ENCODE results near the gene RYR3. TPM values are rescaled to one million over a fixed set of nuclear protein-coding genes. Genes with fewer than 3 reads are reported as not detected.

Gene RYR3
- total RNA-seq, 1 experiment from 2014 or later, result not detected

DNA sequence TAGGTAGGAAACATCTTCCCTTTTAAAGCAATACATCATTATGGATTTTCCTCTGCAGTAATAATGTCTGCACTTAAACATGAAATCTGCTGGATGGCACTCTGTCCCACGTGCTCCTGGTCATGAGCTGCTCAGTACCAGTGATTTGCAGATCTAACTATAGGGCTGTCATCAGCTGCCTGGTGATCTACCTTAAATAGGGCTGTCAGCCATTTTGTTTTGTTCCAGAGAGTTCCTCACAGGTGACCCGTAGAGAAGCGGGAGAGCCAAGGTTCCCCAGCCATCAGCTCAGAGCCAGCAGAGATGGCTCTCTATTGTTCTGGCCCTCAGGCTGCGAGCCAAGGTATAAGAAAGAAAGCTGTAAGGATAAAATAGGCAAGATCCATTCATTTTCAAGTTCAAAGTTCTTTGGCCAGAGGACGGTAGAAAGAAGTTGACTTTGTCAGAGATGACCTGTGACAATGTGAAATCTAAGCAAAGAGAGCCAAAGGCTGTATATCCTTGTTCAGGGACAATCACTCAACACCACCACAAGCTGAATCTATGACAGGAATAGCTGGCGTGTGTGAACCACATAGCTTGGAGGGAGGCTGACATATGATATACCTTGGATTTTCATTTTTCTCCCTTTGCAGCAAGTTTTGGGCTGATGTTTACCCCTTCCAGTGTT lies 156.5 kb downstream of the RYR3 start:
- intact Hi-C loops (cut with micrococcal nuclease), result no loop called here
- TF ChIP-seq EZH2 (IDR thresholded peaks at IDR 0.05; ENCODE audit: low read length, unreplicated experiment) (no peak), EZH2phosphoT487 (IDR thresholded peaks at IDR 0.05; ENCODE audit: borderline replicate concordance, low read length) (no peak)
- TF ChIP-seq, protein P1, sequence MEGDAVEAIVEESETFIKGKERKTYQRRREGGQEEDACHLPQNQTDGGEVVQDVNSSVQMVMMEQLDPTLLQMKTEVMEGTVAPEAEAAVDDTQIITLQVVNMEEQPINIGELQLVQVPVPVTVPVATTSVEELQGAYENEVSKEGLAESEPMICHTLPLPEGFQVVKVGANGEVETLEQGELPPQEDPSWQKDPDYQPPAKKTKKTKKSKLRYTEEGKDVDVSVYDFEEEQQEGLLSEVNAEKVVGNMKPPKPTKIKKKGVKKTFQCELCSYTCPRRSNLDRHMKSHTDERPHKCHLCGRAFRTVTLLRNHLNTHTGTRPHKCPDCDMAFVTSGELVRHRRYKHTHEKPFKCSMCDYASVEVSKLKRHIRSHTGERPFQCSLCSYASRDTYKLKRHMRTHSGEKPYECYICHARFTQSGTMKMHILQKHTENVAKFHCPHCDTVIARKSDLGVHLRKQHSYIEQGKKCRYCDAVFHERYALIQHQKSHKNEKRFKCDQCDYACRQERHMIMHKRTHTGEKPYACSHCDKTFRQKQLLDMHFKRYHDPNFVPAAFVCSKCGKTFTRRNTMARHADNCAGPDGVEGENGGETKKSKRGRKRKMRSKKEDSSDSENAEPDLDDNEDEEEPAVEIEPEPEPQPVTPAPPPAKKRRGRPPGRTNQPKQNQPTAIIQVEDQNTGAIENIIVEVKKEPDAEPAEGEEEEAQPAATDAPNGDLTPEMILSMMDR (conservative IDR thresholded peaks at IDR 0.05; ENCODE audit: low read depth, low read length), result no peak
- Histone ChIP-seq H2AFZ (ENCODE audit: low read length) (no peak overlapping the region), H3K36me3 (ENCODE audit: low read depth, low read length) (no peaks in the 10 kb centered on the region), H3K27me3 (ENCODE audit: low read length) (peaks cover 45% of the 10 kb centered on the region), H3K9ac (ENCODE audit: low read length) (no peak overlapping the region), H3K79me2 (ENCODE audit: low read length) (no peaks in the 10 kb centered on the region), H3F3A (ENCODE audit: low read length, unreplicated experiment) (no peaks in the 10 kb centered on the region), H3K4me2 (ENCODE audit: low read length) (no peak overlapping the region), H3K4me1 (ENCODE audit: insufficient read depth, low read length) (no peaks in the 10 kb centered on the region), H3K9me3 (ENCODE audit: low read length) (no peaks in the 10 kb centered on the region), H3K4me3 (ENCODE audit: low read length) (no peak overlapping the region), H3K27ac (ENCODE audit: low read length) (no peak overlapping the region), H4K20me1 (ENCODE audit: low read length) (no peaks in the 10 kb centered on the region), H3K9me2 (replicated peaks; ENCODE audit: low read length) (no peaks in the 10 kb centered on the region)
- ATAC-seq (no peak), DNase-seq (no peak)
- no TSS peak for BruUV-seq (replicated peaks)
- CTCF ChIA-PET, result no interaction called here
- POLR2A ChIA-PET (ENCODE audit: unreplicated experiment), result no interaction called here

DNA sequence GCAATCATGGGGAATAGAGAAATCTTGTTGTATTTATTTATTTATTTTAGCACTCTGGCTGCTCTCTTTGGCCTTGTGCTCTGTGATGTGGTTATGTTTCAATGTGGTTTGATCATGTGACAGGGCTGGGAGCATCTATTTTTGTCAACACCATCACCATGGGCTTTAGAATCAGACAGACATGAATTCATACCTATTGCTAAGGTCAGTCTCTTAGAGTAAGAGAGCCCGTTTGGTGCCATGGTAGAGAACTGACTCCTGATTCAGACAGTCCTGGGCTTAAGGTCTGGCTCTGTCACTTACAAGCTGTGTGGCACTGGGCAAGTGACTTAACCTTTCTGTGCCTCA lies 157.0 kb downstream of the RYR3 start:
- no peaks in the 10 kb centered on the region for H3K4me1 ChIP-seq (ENCODE audit: insufficient read depth, low read length)
- POLR2A ChIA-PET (ENCODE audit: unreplicated experiment), result no interaction called here
- intact Hi-C loops (cut with micrococcal nuclease), result no loop called here

GRCh38 chr15:33468740-33469139 lies 158.0 kb downstream of the RYR3 start:
- no TSS peak for BruUV-seq (replicated peaks)
- CTCF ChIA-PET, result no interaction called here

More for the DNA sequence above, 157.0 kb downstream of the RYR3 start:
- CTCF ChIA-PET, result no interaction called here
- ATAC-seq (no peak), DNase-seq (no peak)
- Histone ChIP-seq H3K9ac (ENCODE audit: low read length) (no peak overlapping the region), H3K9me2 (replicated peaks; ENCODE audit: low read length) (no peaks in the 10 kb centered on the region), H3K4me2 (ENCODE audit: low read length) (no peak overlapping the region), H2AFZ (ENCODE audit: low read length) (no peak overlapping the region), H3K27ac (ENCODE audit: low read length) (no peak overlapping the region), H3F3A (ENCODE audit: low read length, unreplicated experiment) (no peaks in the 10 kb centered on the region), H3K4me3 (ENCODE audit: low read length) (no peak overlapping the region), H3K9me3 (ENCODE audit: low read length) (no peaks in the 10 kb centered on the region), H3K79me2 (ENCODE audit: low read length) (no peaks in the 10 kb centered on the region), H3K27me3 (ENCODE audit: low read length) (peaks cover 50% of the 10 kb centered on the region), H3K36me3 (ENCODE audit: low read depth, low read length) (no peaks in the 10 kb centered on the region), H4K20me1 (ENCODE audit: low read length) (no peaks in the 10 kb centered on the region)
- BruUV-seq (replicated peaks), result no TSS peak
- no peak for TF ChIP-seq EZH2phosphoT487 (IDR thresholded peaks at IDR 0.05; ENCODE audit: borderline replicate concordance, low read length)
- TF ChIP-seq EZH2 (IDR thresholded peaks at IDR 0.05; ENCODE audit: low read length, unreplicated experiment), result no peak
- TF ChIP-seq, protein P1 (conservative IDR thresholded peaks at IDR 0.05; ENCODE audit: low read depth, low read length), result no peak

More at GRCh38 chr15:33468740-33469139, 158.0 kb downstream of the RYR3 start:
- H3K4me2 ChIP-seq (ENCODE audit: low read length), result no peak overlapping the region
- no peak for DNase-seq
- peaks cover 59% of the 10 kb centered on the region for H3K27me3 ChIP-seq (ENCODE audit: low read length)
- POLR2A ChIA-PET (ENCODE audit: unreplicated experiment), result no interaction called here
- H3K9me3 ChIP-seq (ENCODE audit: low read length), result no peaks in the 10 kb centered on the region
- no peak overlapping the region for H3K27ac ChIP-seq (ENCODE audit: low read length)
- TF ChIP-seq EZH2 (IDR thresholded peaks at IDR 0.05; ENCODE audit: low read length, unreplicated experiment) (no peak), EZH2phosphoT487 (IDR thresholded peaks at IDR 0.05; ENCODE audit: borderline replicate concordance, low read length) (no peak)
- TF ChIP-seq, protein P1 (conservative IDR thresholded peaks at IDR 0.05; ENCODE audit: low read depth, low read length), result no peak
- intact Hi-C loops (cut with micrococcal nuclease), result no loop called here
- no peak for ATAC-seq
- H3K9ac ChIP-seq (ENCODE audit: low read length), result no peak overlapping the region
- H4K20me1 ChIP-seq (ENCODE audit: low read length), result no peaks in the 10 kb centered on the region
- no peaks in the 10 kb centered on the region for H3F3A ChIP-seq (ENCODE audit: low read length, unreplicated experiment)
- H3K4me3 ChIP-seq (ENCODE audit: low read length), result no peak overlapping the region
- H3K36me3 ChIP-seq (ENCODE audit: low read depth, low read length), result no peaks in the 10 kb centered on the region
- no peaks in the 10 kb centered on the region for H3K79me2 ChIP-seq (ENCODE audit: low read length)
- no peaks in the 10 kb centered on the region for H3K4me1 ChIP-seq (ENCODE audit: insufficient read depth, low read length)
- no peak overlapping the region for H2AFZ ChIP-seq (ENCODE audit: low read length)
- H3K9me2 ChIP-seq (replicated peaks; ENCODE audit: low read length), result no peaks in the 10 kb centered on the region
